ENCODE measurements around the gene ATF7IP2. TPM values are rescaled to one million over a fixed set of nuclear protein-coding genes. Genes with fewer than 3 reads are reported as not detected.
"Not testable (repeated sequence)": the region's sequence is repeated elsewhere in the genome, so short reads cannot be mapped to it uniquely, and the experiment has no call there.

The ATF7IP2 gene, protein sequence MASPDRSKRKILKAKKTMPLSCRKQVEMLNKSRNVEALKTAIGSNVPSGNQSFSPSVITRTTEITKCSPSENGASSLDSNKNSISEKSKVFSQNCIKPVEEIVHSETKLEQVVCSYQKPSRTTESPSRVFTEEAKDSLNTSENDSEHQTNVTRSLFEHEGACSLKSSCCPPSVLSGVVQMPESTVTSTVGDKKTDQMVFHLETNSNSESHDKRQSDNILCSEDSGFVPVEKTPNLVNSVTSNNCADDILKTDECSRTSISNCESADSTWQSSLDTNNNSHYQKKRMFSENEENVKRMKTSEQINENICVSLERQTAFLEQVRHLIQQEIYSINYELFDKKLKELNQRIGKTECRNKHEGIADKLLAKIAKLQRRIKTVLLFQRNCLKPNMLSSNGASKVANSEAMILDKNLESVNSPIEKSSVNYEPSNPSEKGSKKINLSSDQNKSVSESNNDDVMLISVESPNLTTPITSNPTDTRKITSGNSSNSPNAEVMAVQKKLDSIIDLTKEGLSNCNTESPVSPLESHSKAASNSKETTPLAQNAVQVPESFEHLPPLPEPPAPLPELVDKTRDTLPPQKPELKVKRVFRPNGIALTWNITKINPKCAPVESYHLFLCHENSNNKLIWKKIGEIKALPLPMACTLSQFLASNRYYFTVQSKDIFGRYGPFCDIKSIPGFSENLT
- 3.0 TPM for polyA plus RNA-seq (2012; ENCODE audit: insufficient read depth, insufficient read length, low read depth)

DNA sequence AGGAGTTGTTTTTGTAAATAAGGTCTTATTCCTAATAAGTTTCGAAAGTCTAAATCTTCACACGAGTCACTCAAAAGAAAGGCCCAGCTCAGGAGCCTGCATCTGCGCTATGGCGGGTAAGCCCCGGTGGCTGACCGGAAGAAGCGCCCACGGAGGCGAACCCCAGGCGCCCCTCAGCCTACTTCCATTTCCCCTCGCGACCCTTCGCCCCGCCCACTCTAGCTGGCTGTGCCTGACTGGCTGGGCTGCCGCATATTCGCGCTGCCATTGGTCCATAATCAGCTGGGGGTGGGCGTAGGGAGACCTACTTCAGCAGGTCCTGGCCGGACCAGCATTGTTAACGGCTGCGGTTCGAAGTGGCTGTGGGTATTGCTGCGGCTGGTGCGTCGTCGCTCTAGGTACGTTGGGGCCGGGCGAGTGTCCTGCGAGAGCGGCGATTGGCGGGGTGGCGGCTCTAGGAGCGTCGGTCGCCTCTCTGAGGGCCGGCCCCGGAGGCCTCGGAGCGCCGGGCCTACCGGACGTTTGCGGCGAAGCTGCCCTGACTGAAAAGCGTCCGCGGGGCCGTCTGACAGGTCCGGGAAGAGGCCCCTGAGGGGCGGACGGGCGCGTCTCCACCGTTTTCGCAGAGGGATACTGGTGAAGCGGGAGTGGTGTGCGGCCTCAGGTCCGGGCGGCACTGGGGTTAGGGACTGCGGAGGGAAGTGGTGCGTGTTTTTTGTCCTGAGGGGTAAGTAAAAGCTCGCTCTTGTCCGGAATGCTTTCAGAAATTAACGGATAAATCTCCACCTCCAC is at the start of gene ATF7IP2:
TSS of gene ATF7IP2 (plus strand) at position 337 of the 792 bp plus-strand sequence. CDS start 44,560 bp downstream, outside the sequence.
- no peaks in the 10 kb centered on the region; the same call in 1 of the 2 replicates for H3K9me3 ChIP-seq
- no peaks in the 10 kb centered on the region; the same call in 1 of the 2 replicates for H3K36me3 ChIP-seq
- H3K4me3 ChIP-seq (ENCODE audit: low read depth, low read length), result peak within 1 kb of the TSS; percentile 78
- no peaks in the 10 kb centered on the region for H3K4me1 ChIP-seq
- DNase-seq, result peak; percentile 94
- H3K27me3 ChIP-seq, result no peaks in the 10 kb centered on the region
- TF ChIP-seq, protein P1, sequence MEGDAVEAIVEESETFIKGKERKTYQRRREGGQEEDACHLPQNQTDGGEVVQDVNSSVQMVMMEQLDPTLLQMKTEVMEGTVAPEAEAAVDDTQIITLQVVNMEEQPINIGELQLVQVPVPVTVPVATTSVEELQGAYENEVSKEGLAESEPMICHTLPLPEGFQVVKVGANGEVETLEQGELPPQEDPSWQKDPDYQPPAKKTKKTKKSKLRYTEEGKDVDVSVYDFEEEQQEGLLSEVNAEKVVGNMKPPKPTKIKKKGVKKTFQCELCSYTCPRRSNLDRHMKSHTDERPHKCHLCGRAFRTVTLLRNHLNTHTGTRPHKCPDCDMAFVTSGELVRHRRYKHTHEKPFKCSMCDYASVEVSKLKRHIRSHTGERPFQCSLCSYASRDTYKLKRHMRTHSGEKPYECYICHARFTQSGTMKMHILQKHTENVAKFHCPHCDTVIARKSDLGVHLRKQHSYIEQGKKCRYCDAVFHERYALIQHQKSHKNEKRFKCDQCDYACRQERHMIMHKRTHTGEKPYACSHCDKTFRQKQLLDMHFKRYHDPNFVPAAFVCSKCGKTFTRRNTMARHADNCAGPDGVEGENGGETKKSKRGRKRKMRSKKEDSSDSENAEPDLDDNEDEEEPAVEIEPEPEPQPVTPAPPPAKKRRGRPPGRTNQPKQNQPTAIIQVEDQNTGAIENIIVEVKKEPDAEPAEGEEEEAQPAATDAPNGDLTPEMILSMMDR (IDR thresholded peaks at IDR 0.05; ENCODE audit: low read depth, low read length), result no peak

DNA sequence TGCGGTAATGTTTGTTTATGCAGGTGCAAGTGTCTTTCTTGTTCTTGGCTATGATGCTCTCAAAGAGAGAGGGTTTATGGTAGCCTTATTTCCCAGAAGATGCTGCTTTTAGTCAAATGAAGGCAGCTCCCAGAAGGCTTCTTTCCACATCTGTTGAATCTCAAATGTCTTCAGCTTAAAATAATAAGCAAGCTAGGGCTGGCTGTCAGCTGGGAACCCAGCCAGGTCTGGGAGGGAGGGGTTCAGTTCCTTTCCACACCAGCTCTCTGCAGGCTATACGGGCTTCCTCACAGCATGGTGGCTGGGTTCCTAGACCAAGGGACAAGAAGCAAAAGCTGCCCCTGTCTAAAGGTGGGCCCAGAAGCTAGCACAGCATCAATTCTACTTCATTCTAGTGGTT is 47.4 kb upstream of the ATF7IP2 start:
- TF ChIP-seq, protein P1 (IDR thresholded peaks at IDR 0.05; ENCODE audit: low read depth, low read length), result no peak
- H3K36me3 ChIP-seq, result no peaks in the 10 kb centered on the region
- H3K9me3 ChIP-seq, result no peaks in the 10 kb centered on the region; the same call in 1 of the 2 replicates
- no peaks in the 10 kb centered on the region for H3K27me3 ChIP-seq
- no peak for DNase-seq
- no peaks in the 10 kb centered on the region for H3K4me1 ChIP-seq
- H3K4me3 ChIP-seq (ENCODE audit: low read depth, low read length), result no peak overlapping the region

DNA sequence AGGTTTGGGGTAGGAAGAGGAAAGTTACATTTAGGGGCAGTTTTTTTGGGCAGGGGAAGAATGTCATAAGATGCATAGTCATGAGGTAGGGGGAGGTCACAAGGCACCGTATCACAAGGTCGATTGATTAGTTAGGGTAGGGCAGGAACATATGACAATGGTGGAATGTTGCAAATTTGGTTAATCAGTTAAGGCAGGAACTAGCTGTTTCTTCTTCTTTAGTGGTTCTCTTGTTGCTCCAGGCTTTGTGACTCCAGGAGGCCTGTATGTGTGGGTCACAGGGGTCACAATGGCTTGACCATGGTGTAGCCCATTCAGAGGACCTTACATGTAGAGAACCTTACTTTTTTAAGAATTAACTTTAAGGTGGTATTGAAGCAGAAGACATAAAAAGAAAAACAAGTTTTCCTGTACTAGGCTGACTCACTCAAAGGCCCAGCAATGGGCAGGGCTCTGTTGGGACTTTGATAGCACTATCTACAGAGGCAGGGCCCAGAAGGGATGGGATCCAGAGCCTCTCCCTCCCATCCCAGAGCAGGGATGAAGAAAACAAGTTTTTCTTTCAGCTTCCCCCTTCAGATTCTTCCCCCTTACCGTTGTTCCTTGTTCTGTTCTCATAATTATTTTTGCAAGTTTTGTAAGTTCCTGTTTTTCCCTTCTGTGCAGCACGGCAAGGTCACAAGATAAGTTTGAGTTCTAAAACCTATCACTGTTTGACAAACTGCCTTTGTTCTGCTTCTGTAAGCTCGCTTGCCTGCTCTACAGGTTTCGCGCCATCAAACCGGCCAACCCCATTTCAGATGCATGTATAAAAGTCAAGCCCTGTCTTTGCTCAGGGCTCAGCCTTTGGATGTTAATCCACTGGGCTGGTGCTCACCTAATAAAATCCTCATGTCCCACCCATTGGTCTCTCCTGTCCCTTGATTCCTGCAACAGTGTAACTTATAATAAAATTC is 45.8 kb upstream of the ATF7IP2 start:
- Histone ChIP-seq H3K4me3 (ENCODE audit: low read depth, low read length) (no peak overlapping the region), H3K4me1 (no peaks in the 10 kb centered on the region), H3K9me3 (no peaks in the 10 kb centered on the region; the same call in 1 of the 2 replicates), H3K27me3 (no peaks in the 10 kb centered on the region), H3K36me3 (no peaks in the 10 kb centered on the region)
- no peak for DNase-seq
- TF ChIP-seq, protein P1 (IDR thresholded peaks at IDR 0.05; ENCODE audit: low read depth, low read length), result no peak

DNA sequence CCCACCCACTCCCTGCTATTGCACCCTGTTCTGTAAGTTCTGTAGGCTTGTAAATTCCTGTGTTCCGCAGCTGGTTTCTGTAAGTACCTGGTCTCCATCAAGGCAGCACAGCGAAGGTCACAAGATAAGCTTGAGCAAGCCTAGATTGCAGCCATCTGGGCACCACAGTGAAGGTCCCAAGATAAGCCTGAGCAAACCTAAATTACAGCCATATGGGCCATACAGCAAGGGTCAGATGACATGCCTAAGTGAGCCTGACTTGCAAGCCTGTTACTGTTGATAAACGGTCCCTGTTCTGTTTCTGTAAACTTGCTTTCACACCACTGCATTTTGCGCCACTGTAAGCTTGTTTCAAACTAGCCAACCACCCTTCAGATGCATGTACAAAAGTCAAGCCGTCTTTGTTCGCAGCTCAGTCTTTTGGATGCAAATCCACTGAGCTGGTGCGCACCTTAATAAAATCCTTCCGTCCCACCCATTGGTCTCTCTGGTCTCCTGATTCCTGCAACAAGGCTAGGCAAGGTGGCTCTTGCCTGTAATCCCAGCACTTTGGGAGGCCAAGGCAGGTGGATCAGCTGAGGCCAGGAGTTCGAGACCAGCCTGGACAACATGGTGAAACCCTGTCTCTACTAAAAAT is 42.6 kb upstream of the ATF7IP2 start:
- Histone ChIP-seq H3K4me1 (no peaks in the 10 kb centered on the region), H3K4me3 (ENCODE audit: low read depth, low read length) (no peak overlapping the region), H3K36me3 (no peaks in the 10 kb centered on the region), H3K9me3 (no peaks in the 10 kb centered on the region; the same call in 1 of the 2 replicates), H3K27me3 (no peaks in the 10 kb centered on the region)
- TF ChIP-seq, protein P1 (IDR thresholded peaks at IDR 0.05; ENCODE audit: low read depth, low read length), result no peak
- DNase-seq, result no peak

DNA sequence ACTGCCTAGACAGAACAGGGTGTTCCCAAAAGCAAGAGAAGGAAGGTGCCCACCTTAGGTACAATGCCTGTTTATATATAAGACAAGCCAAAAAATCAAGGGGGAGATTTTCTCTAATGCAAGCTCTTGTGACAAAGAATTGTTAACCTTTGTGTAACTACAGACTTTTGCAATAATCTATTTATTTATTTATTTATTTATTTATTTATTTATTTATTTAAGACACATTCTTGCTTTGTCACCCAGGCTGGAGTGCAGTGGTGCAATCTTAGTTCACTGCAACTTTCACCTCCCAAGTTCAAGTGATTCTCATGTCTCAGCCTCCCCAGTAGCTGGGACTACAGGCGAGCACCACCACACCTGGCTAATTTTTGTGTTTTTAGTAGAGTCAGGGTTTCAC is 41.2 kb upstream of the ATF7IP2 start:
- H3K9me3 ChIP-seq; H3K27me3 ChIP-seq; DNase-seq; H3K36me3 ChIP-seq; H3K4me3 ChIP-seq (ENCODE audit: low read depth, low read length); H3K4me1 ChIP-seq: not testable (repeated sequence)
